Tibial artery (tissue), 4 donors: Measurements from ENCODE around the gene RAD51AP1.

Experiments used
- DNase-seq, 2 donors: peaks; one replicate each; pipeline ENCODE4 v3.0.0-alpha.2; 2019
- H3K27ac ChIP-seq, 2 donors: fragments of 200-600 bp; sonication (generic) in 1 of 2; 1 replicate in 1 of 2; 2 replicates in 1 of 2; pipeline ENCODE4 v1.5.1; 2018 to 2019; ENCODE audit warnings: mild to moderate bottlenecking in 1 of 2
- H3K27me3 ChIP-seq, 2 donors: fragments of 200-600 bp; sonication (generic) in 1 of 2; one replicate each; pipeline versions ENCODE4 v1.5.1 to v1.6.0; 2016 to 2019
- H3K36me3 ChIP-seq, 3 donors: fragments of 200-600 bp; sonication (generic) in 2 of 3; one replicate each; pipeline ENCODE4 v1.5.1; 2016 to 2019; ENCODE audit warnings: mild to moderate bottlenecking in 2 of 3
- H3K4me1 ChIP-seq, 4 donors: fragments of 200-600 bp; sonication (generic) in 2 of 4; 1 replicate in 3 of 4; 2 replicates in 1 of 4; pipeline ENCODE4 v1.5.1; 2016 to 2019
- H3K4me3 ChIP-seq, 2 donors: fragments of 200-600 bp; sonication (generic) in 1 of 2; 1 replicate in 1 of 2; 2 replicates in 1 of 2; pipeline ENCODE4 v1.5.1; 2018 to 2019; ENCODE audit warnings: mild to moderate bottlenecking in 2 of 2
- H3K9me3 ChIP-seq, 3 donors: fragments of 200-600 bp; sonication (generic) in 1 of 3; one replicate each; pipeline ENCODE4 v1.5.1; 2016 to 2019
- intact Hi-C: fragments of 100-400 bp; cut with DNase I; formaldehyde crosslinking; loops from one replicate; pipeline ENCODE4 v1.15.0; 2023; ENCODE audit warnings: low total_unique reads
- TF ChIP-seq, protein P1 (sequence below), 2 experiments: fragments of 200-600 bp in 1 of 2; fragments of 450-650 bp in 1 of 2; IDR thresholded peaks; one replicate each; pipeline ENCODE4 v1.5.1; 2017 to 2019; ENCODE audit warnings: antibody characterized with exemption in 2 of 2, mild to moderate bottlenecking in 1 of 2, moderate library complexity in 1 of 2

Gene RAD51AP1

GRCh38 chr12:4569261-4569660, 30.6 kb downstream of the RAD51AP1 start:
- Histone ChIP-seq H3K36me3 (no peaks in the 10 kb centered on the region), H3K27ac (no peak overlapping the region), H3K4me1 (no peaks in the 10 kb centered on the region), H3K9me3 (no peaks in the 10 kb centered on the region), H3K4me3 (no peak overlapping the region), H3K27me3 (no peaks in the 10 kb centered on the region)
- intact Hi-C loops, result no loop called here
- TF ChIP-seq, protein P1, sequence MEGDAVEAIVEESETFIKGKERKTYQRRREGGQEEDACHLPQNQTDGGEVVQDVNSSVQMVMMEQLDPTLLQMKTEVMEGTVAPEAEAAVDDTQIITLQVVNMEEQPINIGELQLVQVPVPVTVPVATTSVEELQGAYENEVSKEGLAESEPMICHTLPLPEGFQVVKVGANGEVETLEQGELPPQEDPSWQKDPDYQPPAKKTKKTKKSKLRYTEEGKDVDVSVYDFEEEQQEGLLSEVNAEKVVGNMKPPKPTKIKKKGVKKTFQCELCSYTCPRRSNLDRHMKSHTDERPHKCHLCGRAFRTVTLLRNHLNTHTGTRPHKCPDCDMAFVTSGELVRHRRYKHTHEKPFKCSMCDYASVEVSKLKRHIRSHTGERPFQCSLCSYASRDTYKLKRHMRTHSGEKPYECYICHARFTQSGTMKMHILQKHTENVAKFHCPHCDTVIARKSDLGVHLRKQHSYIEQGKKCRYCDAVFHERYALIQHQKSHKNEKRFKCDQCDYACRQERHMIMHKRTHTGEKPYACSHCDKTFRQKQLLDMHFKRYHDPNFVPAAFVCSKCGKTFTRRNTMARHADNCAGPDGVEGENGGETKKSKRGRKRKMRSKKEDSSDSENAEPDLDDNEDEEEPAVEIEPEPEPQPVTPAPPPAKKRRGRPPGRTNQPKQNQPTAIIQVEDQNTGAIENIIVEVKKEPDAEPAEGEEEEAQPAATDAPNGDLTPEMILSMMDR (IDR thresholded peaks at IDR 0.05), result no peak
- no peak for DNase-seq

DNA sequence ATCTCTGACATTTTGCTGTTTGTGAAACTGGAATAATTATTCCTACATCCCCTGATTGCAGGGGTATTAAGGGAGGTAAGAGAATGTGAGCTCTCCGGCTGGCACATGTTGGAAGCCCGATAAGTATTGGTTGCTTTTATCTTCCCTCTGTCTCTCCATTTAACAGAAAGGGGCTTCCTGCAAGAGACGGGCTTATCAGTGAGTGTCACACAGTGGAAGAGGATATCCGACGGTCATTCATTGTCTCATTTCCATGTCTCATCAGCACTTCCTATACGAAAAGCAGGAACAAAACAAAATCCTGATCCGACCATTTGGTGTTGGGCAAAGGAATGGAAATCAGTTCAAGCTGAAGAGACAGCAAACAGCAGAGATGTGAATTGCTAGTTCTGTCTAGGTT, 34.0 kb downstream of the RAD51AP1 start:
- intact Hi-C loops, result no loop called here
- Histone ChIP-seq H3K4me3 (no peak overlapping the region), H3K9me3 (no peaks in the 10 kb centered on the region), H3K27ac (no peak overlapping the region), H3K4me1 (no peaks in the 10 kb centered on the region), H3K27me3 (no peaks in the 10 kb centered on the region), H3K36me3 (no peaks in the 10 kb centered on the region)
- TF ChIP-seq, protein P1 (IDR thresholded peaks at IDR 0.05), result no peak
- no peak for DNase-seq

- intact Hi-C loops, result no loop called here
- TF ChIP-seq, protein P1 (IDR thresholded peaks at IDR 0.05), result no peak
- Histone ChIP-seq H3K4me1 (no peaks in the 10 kb centered on the region), H3K27ac (no peak overlapping the region), H3K4me3 (no peak overlapping the region), H3K27me3 (peaks cover 0 to 4% of the 10 kb centered on the region in 2 donors), H3K9me3 (no peaks in the 10 kb centered on the region), H3K36me3 (no peaks in the 10 kb centered on the region)
- no peak for DNase-seq
These were observed 40.8 kb downstream of the RAD51AP1 start for GRCh38 chr12:4579305-4580102.

DNA sequence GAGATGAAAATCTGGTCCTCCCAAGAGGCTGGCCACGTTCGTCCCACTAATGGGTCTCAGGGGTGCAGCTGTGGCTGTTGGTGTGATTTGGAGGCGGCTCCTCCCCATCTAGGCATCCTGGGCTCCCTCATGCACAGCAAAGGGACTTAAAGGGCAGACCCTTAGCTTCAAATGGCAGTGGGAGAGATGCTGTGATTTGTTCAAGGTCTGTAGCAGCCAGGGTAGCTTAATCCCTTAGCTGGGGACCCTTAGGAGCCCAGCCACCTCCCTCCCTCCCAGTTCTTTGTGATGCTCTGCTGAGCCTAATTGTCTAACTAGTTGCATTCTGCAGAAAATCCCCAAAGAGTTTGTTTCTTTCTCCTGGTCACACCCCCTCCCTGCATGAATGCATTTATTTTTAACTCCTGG, 41.6 kb downstream of the RAD51AP1 start:
- Histone ChIP-seq H3K36me3 (no peaks in the 10 kb centered on the region), H3K9me3 (no peaks in the 10 kb centered on the region), H3K4me3 (no peak overlapping the region), H3K27me3 (peaks cover 0 to 4% of the 10 kb centered on the region in 2 donors), H3K27ac (no peak overlapping the region), H3K4me1 (no peaks in the 10 kb centered on the region)
- TF ChIP-seq, protein P1 (IDR thresholded peaks at IDR 0.05), result no peak
- DNase-seq, result no peak
- intact Hi-C loops, result no loop called here

- intact Hi-C loops, result no loop called here
- Histone ChIP-seq H3K9me3 (no peaks in the 10 kb centered on the region), H3K27me3 (peaks cover 0 to 7% of the 10 kb centered on the region in 2 donors), H3K36me3 (no peaks in the 10 kb centered on the region), H3K4me3 (no peak overlapping the region), H3K4me1 (no peaks in the 10 kb centered on the region), H3K27ac (no peak overlapping the region)
- no peak for DNase-seq
- TF ChIP-seq, protein P1 (IDR thresholded peaks at IDR 0.05), result no peak
These were observed 45.6 kb downstream of the RAD51AP1 start for GRCh38 chr12:4584281-4584680.
